GM18870 (cell line): ENCODE data around the gene RBPJ.

ENCODE experiments used
- ATAC-seq: cut with Tn5 transposase; IDR thresholded peaks from one replicate; pipeline ENCODE4 v1.9.1; 2021; ENCODE audit warnings: moderate library complexity; ENCODE audit not compliant: unreplicated experiment

Gene RBPJ

GRCh38 chr4:26457412-26457811, 136.6 kb downstream of the RBPJ start:
- no peak for ATAC-seq

GRCh38 chr4:26458157-26458561, 137.3 kb downstream of the RBPJ start:
- ATAC-seq, result no peak

DNA sequence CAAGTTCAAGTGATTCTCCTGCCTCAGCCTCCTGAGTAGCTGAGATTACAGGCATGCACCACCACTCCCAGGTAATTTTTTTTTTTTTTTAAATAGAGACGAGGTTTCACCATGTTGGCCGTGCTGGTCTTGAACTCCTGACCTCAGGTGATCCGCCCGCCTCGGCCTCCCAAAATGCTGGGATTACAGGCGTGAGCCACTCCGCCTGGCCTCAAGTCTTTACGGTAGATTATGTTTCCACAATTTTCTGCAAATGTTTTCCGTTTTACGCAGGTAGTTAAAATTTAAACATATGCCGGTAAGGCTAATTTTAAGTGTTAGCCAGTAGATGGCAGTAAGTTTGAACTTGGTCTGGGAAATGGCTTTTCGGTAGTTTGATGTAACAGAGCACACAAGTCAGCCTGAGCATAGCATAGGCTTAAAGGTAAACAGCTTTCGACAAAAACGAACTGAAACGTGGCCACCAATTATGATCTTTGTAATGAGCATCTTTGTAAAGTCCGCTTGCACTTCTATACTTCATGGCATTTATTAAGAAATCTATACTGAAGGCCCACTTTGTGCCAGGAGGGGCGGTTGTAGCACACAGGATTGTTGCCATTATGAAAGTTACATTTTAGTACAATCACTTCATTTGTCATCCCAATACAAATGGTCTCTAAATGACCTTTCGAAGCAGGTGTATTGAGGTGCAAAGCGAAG, 138.4 kb downstream of the RBPJ start:
- ATAC-seq, result peak; percentile 76

DNA sequence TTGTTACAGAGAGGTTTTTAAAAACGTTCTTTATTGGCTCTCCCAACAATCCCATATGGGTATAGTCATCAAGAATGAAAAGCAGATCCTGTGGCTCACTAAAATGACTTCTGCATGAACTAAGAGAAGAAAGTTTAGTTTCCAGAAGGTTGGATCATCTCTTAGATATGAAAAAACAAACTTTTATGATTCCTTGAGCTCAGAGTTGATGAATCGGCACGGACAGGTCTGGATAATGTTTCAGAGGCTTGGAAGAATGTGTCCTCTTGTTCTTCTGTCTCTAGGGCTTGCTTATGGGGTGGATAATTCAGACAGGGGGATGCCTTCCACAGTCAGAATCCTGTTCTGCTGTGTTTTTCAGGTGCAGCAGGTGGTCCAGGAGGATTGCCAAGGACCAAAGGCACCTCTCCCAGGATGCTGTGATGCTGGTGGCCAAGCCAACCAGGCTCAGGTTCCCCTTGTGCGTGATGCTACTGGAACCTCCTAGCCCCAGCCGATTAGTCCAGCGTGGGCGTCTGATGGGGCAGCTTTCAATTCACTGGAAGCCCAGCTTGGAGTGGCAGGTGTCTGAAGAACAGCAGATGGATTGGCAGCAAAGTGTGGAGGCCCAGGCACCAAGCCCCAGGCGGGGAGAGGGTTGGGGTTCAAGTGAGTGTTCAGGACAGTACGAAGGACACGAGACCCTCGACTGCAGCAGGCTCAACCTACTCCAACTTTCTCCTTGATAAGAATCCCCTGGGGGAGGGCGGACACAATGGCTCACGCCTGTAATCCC, 139.1 kb downstream of the RBPJ start:
- ATAC-seq, result no peak

GRCh38 chr4:26462874-26463273, 142.1 kb downstream of the RBPJ start:
- no peak for ATAC-seq

GRCh38 chr4:26463386-26463785, 142.6 kb downstream of the RBPJ start:
- no peak for ATAC-seq

DNA sequence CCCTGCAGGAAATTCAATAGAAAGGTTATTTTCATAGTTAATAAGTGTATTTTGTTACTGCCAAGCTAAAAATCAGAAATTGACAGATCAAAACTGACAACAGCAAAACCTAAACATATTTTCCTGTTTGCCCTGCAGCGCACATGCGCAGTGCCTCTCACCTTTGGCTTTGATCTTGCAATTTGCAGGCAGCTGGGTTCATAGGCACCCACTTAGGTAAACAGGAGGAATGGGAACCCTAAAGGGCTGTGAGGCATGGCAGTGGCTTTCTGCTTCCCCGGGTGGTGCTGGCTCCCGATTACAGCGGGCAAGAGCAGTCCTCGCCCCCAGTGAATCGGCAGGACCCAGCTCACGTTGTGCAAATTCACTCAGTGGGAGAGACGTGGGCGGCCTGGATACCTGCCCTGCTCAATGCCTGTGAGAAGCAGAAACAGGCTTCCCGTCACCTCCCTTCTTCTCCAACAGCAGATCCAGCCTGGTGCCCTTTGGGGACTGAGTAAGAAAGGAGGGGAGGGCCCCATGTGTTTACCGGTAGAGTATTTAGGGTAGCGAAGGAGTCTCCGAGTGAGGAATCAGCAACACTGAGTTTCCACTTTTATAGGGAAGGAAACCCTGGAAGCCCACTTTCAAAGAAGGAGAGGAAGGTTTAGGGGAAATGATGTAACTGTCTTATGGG, 143.7 kb downstream of the RBPJ start:
- ATAC-seq, result no peak

DNA sequence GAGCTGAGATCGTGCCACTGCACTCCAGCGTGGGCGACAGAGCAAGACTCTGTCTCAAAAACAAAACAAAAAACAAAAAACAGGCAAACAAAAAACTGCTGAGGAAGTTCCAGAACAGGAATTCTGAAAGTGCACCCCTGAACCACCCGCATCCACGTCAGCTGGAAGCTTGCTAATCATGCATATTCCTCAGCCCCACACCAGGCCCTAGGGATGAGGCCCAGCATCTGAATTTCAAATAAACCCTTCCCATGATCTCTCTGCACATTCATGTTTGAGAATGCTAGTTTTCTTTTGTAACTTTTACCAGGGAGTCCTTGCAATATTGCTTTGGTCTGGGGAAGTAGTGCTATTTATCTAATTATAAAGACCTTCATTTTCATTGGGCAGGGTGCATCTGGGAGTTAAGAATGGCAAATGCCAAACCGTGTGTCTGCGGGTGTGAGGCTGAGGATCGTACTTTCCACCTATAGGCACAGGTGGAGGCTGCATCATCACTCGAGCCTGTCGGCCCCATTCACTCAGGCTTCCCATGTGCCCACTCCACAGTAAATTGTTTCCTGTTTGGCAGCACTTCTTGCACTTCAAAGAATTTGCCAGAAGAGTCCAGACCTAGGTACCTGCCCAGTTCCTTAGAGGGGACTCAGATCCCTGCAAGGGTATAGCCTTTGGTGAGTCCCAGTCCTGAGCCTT, 145.9 kb downstream of the RBPJ start:
- no peak for ATAC-seq

DNA sequence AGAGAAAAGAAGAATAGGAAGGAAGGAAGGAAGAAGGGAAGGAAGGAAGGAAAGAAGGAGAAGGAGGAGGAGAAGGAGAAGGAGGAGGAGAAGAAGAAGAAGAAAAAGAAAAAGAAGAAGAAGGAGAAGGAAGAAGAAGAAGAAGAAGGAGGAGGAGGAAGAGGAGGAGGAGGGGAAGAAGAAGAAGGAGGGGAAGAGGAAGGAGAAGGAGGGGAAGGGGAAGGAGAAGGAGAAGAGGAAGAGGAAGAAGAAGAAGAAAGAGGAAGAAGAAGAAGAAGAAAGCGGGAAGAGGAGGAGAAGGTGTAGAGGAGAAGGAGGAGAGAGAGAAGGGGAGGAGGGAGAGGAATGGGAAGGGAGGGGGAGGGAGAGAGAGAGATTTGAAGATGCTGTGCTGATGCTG, 146.9 kb downstream of the RBPJ start:
- ATAC-seq, result no peak

GRCh38 chr4:26468283-26468949, 147.6 kb downstream of the RBPJ start:
- ATAC-seq, result no peak

DNA sequence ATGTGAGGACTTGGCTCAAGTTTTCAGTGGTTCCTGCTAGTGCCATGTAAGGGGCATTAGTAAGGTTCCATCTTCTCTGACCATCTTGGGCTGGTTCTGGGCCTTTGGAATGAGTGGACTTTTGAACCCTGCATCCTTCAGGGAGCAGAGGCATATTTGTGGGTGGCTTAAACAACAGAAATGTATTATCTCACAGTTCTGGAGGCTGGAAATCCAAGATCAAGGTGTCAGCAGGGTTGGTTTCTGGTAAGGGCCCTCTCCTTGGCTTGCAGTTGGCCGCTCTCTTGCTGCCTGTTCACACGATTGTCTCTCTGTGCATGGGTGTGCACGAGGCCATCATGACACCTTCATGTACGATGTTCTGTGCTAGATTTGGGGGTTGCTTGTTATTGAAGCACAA, 148.2 kb downstream of the RBPJ start:
- ATAC-seq, result no peak

- no peak for ATAC-seq
These were observed 151.1 kb downstream of the RBPJ start for GRCh38 chr4:26471890-26472289.

DNA sequence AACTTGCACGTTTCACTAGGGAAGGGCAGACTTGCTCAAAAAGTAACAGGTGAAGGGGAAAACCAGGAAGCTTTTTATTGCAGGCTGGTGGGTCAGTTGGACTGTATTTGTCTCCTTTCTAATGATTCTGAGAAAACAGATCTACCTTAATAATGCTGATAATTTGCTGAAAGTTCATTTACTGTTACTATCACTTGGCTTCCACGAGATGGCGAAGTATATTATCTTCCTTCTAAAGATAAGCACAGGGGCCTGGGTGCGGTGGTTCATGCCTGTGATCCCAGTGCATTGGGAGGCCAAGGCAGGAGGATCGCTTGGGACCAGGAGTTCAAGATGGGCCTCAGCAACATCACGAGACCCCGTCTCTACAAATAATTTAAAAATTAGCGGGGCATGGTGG, 153.1 kb downstream of the RBPJ start:
- no peak for ATAC-seq

DNA sequence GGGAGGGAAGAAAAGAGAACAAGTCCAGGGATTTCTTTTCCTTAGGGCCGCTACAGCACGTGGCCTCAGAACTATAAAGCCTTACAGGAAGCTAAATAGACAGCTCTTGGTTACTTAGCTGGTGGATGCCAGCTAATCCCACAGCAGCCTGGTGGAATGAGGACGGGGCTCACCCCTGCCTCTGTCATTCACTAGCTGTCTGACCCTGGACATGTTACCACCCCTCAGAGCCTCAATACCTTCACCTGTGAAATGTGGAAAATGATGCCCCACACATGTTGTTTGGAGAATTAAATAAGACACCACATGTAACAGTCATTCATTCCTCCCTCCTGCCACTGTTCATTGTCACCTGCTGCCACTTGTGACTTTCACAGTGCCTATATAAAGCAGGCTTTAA, 153.7 kb downstream of the RBPJ start:
- no peak for ATAC-seq

- ATAC-seq, result no peak
These were observed 154.9 kb downstream of the RBPJ start for GRCh38 chr4:26475716-26476115.

- no peak for ATAC-seq
These were observed 155.7 kb downstream of the RBPJ start for GRCh38 chr4:26476545-26476944.

- ATAC-seq, result no peak
These were observed 157.5 kb downstream of the RBPJ start for GRCh38 chr4:26478330-26478729.

DNA sequence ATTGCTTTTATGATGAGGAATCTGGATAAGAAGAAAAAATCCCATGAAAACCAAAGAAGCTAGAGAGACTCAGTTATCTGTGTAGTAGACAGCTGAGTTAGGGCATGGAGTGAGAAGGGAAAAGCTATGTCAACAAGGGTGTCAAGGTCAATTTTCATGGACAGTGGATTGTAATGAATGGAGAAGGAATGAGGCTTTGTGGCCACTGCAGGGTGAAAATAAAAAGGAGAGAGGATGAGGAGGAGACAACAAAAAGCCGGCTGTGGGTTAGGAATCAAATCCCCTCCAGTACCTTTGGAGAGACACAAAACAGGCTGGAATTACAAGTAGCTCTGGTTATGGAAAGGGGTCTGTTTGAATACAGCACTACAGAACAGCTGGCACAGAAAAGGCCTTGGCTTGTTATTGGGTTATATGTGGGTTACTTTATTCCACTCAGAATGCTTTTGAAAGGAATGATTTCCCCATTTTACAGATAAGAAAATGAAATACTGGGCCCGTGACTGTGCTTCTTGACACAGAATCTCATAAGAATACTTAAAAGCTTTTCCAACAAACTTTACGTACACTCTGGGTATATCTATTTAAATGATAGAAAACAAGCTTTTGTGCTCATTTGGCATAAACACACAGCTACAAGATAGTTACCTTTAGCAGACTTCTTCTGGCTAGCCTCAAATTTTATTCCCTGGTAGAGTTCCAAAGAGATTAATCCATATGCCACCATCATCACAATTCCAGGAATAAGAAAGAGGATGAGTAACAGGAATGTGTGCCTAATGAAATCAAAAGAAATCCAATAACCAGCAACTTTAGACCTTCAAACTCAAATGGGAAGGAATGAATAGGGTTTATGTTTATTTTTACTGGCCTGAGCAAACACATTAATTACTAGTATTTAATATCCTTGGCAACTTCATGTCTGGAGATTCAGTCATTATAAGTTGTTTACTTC, 162.0 kb downstream of the RBPJ start:
- no peak for ATAC-seq

DNA sequence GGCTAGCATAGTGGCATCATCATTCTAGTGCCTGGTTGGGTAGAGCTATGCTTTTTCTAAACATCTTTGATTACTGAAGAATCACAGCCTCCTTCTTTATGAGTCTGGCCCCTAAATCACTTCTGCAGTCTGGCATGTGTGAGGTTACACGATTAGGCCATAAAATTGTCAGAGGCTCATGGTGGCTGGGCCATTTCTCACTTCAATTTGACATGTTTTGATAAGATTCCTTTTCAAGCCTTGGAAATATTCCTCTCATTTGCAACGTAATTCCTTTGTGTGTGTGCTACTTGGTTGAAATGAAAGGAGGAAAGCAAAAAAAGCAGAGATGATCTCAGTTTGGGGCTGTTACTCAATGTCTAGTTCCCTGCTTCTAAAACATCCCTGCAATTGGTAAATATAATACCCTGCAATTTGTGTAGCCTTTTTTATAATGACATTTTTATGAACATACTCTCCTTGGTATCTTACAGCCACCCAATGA, 163.3 kb downstream of the RBPJ start:
- no peak for ATAC-seq

GRCh38 chr4:26484516-26484915, 163.7 kb downstream of the RBPJ start:
- ATAC-seq, result no peak
